ENCODE measurements around the gene FNTB. TPM values are rescaled to one million over a fixed set of nuclear protein-coding genes. Genes with fewer than 3 reads are reported as not detected.

The FNTB gene
- total and polyA plus RNA-seq, 2 donors (not counting 3 experiments of a cell fraction or from before 2014, with no cell fraction given): 21.0 to 21.6 TPM

DNA sequence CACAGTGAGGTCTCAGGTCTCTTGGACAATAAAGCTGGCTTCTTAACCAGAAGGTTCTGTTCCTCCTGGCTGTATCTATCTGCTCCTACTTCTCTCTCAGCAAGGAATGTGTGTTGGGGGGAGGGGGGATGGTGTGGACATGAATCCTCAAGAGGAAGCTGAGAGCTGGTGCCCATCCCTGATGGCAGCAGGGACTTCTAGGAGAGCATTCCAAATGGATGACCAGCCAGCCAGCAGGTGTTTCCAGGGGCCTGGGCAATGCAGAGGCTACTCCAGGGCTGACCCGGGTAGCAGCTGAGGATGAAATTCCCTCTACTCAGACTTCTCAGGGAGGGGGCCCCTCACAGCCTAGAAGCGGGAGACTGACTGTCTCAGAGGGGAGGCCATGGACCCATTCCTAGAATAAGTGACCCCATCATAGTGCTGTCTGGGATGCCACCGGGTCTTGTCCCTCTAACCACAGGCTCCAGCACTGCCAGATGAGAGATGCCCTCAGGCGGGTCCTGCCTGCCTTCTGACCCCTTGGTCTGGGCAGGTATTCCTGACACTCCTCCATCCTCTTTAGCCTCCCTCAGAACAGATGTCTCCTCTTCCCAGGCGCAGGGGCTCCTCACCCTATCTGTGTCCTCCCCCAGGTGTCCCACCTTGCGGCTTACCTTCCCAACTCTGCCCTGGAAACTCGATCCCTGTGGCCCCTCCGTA is 15.8 kb upstream of the FNTB start:
- dilution Hi-C loops (cut with MboI; ENCODE audit: extremely low pct_ligation_motif_present, low sequenced_read_pairs): no loop called here
- POLR2A ChIA-PET: interaction anchor here (0.5 kb wide), 1 partner anchor 60 kb away, joined by 3 read pairs; no protein-coding TSS in a partner anchor
- peak; percentile 44 for FAIRE-seq

More for the DNA sequence above, 15.8 kb upstream of the FNTB start:
- Histone ChIP-seq H3K9me3 (replicated peaks; ENCODE audit: control insufficient read depth, insufficient read depth, low read length) (no peaks in the 10 kb centered on the region), H3K79me2 (ENCODE audit: control insufficient read depth, insufficient read depth, low read length) (no peaks in the 10 kb centered on the region), H3K27me3 (ENCODE audit: control insufficient read depth in 2 of 2, insufficient read depth in 2 of 2, low read length in 2 of 2) (no peaks in the 10 kb centered on the region), H3K9me1 (replicated peaks; ENCODE audit: control insufficient read depth, extremely low read depth, insufficient read depth, low read length) (no peaks in the 10 kb centered on the region), H4K20me1 (replicated peaks; ENCODE audit: control insufficient read depth, extremely low read depth, insufficient read depth, low read length) (no peaks in the 10 kb centered on the region), H3K36me3 (ENCODE audit: control insufficient read depth in 2 of 2, extremely low read depth in 1 of 2, insufficient read depth in 2 of 2, low read length in 2 of 2) (no peaks in the 10 kb centered on the region), H3K9ac (replicated peaks; ENCODE audit: extremely low read depth, insufficient read depth, low read length) (no peak overlapping the region), H3K4me3 (replicated peaks in 1 of 3; ENCODE audit: insufficient read depth in 1 of 3, low read depth in 1 of 3, low read length in 3 of 3) (peak overlapping the region; percentile 60 to 88 (median 65)), H3K4me1 (ENCODE audit: control insufficient read depth, extremely low read depth, insufficient read depth, low read length) (peaks cover 8% of the 10 kb centered on the region), H3K27ac (ENCODE audit: insufficient read depth, low read depth, low read length) (no peak overlapping the region), H3K4me2 (ENCODE audit: insufficient read depth, low read length) (peak overlapping the region; percentile 87), H2AFZ (ENCODE audit: low read depth, low read length) (peak overlapping the region; percentile 96)
- CTCF ChIA-PET: interaction anchor here (1.7 to 2.5 kb wide), 3 partner anchors 10 to 60 kb away, joined by 5 to 7 read pairs (median 6); partner anchors contain the start of gene FNTB
- TF ChIP-seq CTCF (IDR thresholded peaks at IDR 0.05; ENCODE audit: extremely low read depth in 1 of 2, insufficient read depth in 1 of 2, low read depth in 1 of 2, low read length in 2 of 2): no peak
- TF ChIP-seq MYC (IDR thresholded peaks at IDR 0.05; ENCODE audit: low read depth, low read length): no peak
- TF ChIP-seq POLR2AphosphoS5 (IDR thresholded peaks at IDR 0.05; ENCODE audit: insufficient read depth, low read depth, low read length): no peak
- no peak for TF ChIP-seq FOS (IDR thresholded peaks at IDR 0.05; ENCODE audit: borderline replicate concordance, insufficient read depth, low read length)
- TF ChIP-seq POLR2A (IDR thresholded peaks at IDR 0.05; ENCODE audit: low read depth, low read length): no peak
- TF ChIP-seq GATA2 (IDR thresholded peaks at IDR 0.05; ENCODE audit: insufficient read depth, insufficient read length, low read depth, low read length): no peak
- no peak for TF ChIP-seq EZH2 (IDR thresholded peaks at IDR 0.05; ENCODE audit: borderline replicate concordance, low read depth, low read length, severe bottlenecking)
- no peak for TF ChIP-seq JUN (IDR thresholded peaks at IDR 0.05; ENCODE audit: borderline replicate concordance, insufficient read depth, insufficient read length, low read depth)
- no peak for TF ChIP-seq MAX (IDR thresholded peaks at IDR 0.05; ENCODE audit: insufficient read depth, insufficient read length)
- intact Hi-C loops (cut with micrococcal nuclease): no loop called here
- no TSS peak for BruUV-seq (replicated peaks)
- DNase-seq (ENCODE audit: low read depth, low spot score): peak; percentile 23

Data from endothelial cell of umbilical vein (primary cell).